GM12874 (cell line): Measurements from ENCODE around the gene YEATS4.

Experiments used
- CTCF ChIP-seq: IDR thresholded peaks from 2 replicates; pipeline ENCODE4 v1.5.1; 2011; ENCODE audit warnings: low read depth, mild to moderate bottlenecking, control low read depth, low read length, moderate library complexity; ENCODE audit not compliant: insufficient read depth

The YEATS4 gene

GRCh38 chr12:69385038-69385437, 25.5 kb downstream of the YEATS4 start:
- TF ChIP-seq CTCF = no peak

- TF ChIP-seq CTCF = no peak
Observed at GRCh38 chr12:69386921-69387320, 27.4 kb downstream of the YEATS4 start.

- TF ChIP-seq CTCF = 0 out of 2 replicates have a peak, but pooled peaks have one; percentile 12
Observed at GRCh38 chr12:69388371-69388770, 28.8 kb downstream of the YEATS4 start.

- TF ChIP-seq CTCF = no peak
Observed at GRCh38 chr12:69389831-69390230, 30.3 kb downstream of the YEATS4 start.

GRCh38 chr12:69392179-69392928, 32.8 kb downstream of the YEATS4 start:
- no peak for TF ChIP-seq CTCF

GRCh38 chr12:69396041-69396440, 36.5 kb downstream of the YEATS4 start:
- no peak for TF ChIP-seq CTCF

GRCh38 chr12:69396963-69397362, 37.4 kb downstream of the YEATS4 start:
- no peak for TF ChIP-seq CTCF

GRCh38 chr12:69397978-69398377, 38.4 kb downstream of the YEATS4 start:
- TF ChIP-seq CTCF = no peak
